ENCODE results near the gene CCDC91. TPM values are rescaled to one million over a fixed set of nuclear protein-coding genes. Genes with fewer than 3 reads are reported as not detected.
"Not testable (repeated sequence)": the region's sequence is repeated elsewhere in the genome, so short reads cannot be mapped to it uniquely, and the experiment has no call there.

Gene CCDC91
- total RNA-seq, 1 donor from 2014 or later: 23.5 TPM

DNA sequence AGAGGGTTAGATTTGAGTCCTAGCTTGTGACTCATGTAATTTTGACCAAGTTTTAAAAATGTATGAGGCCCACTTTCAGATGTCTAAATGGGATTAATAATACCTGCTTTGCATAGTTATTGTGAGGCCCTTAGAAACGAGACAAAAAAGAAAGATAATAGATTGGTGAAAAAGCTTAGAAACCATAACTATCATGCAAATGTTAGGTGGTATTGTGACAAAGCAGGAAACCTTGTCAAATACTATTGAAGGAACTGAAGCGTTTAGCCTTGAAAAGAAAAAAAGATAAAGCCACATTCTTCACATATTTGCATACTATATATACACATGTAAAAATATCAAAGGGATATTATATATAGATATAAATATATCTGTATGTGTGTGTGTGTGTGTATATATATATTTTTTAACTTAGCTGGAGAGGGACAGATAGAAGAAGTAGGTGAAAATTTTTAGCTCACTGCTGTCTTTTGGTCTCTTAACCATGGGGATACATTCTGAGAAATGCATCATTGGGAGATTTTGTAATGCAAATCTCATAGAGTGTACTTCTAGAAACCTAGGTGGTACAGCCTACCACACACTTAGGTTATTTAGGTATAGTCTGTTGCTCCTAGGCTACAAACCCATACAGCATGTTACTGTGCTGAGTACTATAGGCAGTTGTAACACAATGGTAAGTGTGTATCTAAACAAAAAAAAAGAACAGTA, 270.3 kb downstream of the CCDC91 start:
- Histone ChIP-seq H3K27me3 (ENCODE audit: control insufficient read depth, insufficient read depth, low read length) (no peaks in the 10 kb centered on the region), H3K36me3 (ENCODE audit: control insufficient read depth, insufficient read depth, low read length) (no peaks in the 10 kb centered on the region), H3K4me3 (ENCODE audit: low read depth, low read length) (no peak overlapping the region)
- TF ChIP-seq, protein P1, sequence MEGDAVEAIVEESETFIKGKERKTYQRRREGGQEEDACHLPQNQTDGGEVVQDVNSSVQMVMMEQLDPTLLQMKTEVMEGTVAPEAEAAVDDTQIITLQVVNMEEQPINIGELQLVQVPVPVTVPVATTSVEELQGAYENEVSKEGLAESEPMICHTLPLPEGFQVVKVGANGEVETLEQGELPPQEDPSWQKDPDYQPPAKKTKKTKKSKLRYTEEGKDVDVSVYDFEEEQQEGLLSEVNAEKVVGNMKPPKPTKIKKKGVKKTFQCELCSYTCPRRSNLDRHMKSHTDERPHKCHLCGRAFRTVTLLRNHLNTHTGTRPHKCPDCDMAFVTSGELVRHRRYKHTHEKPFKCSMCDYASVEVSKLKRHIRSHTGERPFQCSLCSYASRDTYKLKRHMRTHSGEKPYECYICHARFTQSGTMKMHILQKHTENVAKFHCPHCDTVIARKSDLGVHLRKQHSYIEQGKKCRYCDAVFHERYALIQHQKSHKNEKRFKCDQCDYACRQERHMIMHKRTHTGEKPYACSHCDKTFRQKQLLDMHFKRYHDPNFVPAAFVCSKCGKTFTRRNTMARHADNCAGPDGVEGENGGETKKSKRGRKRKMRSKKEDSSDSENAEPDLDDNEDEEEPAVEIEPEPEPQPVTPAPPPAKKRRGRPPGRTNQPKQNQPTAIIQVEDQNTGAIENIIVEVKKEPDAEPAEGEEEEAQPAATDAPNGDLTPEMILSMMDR (IDR thresholded peaks at IDR 0.05; ENCODE audit: insufficient read depth, low read length, poor library complexity, severe bottlenecking): no peak
- no peak for DNase-seq (ENCODE audit: low read depth)

DNA sequence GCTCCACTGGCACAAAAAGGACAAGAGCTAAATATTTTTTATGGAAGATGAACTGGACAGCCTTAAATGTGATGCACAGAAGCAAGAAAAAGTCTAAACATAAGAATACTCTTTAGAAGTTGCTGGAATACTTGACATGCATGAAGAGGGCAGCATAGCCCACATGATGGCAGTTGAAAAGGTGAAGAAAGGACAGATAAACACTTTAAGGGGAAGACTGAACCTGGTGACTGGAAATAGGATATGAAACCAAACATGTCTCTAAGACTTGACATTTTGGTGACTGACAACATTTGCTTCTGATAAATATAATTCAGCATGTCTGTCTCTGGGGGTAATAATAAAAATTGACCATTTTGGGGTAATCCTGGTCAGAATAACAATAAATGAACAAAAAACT, 273.1 kb downstream of the CCDC91 start:
- Histone ChIP-seq H3K27me3 (ENCODE audit: control insufficient read depth, insufficient read depth, low read length) (no peaks in the 10 kb centered on the region), H3K4me3 (ENCODE audit: low read depth, low read length) (no peak overlapping the region), H3K36me3 (ENCODE audit: control insufficient read depth, insufficient read depth, low read length) (no peaks in the 10 kb centered on the region)
- TF ChIP-seq, protein P1 (IDR thresholded peaks at IDR 0.05; ENCODE audit: insufficient read depth, low read length, poor library complexity, severe bottlenecking): no peak
- no peak for DNase-seq (ENCODE audit: low read depth)

DNA sequence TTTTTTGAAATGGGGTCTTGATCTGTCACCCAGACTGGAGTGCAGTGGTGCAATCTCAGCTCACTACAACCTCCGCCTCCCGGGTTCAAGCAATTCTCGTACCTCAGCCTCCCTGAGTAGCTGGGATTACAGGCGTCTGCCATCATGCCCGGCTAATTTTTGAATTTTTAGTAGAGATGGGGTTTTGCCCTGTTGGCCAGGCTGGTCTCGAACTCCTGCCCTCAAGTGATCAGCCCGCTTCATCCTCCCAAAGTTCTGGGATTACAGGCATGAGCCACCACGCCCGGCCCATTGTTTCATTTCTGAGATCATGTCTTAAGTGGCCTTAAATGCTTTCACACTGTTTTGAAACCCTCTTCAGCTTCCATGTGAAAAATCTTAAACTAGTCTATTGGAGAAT, 281.5 kb downstream of the CCDC91 start:
- DNase-seq (ENCODE audit: low read depth); H3K36me3 ChIP-seq (ENCODE audit: control insufficient read depth, insufficient read depth, low read length); H3K4me3 ChIP-seq (ENCODE audit: low read depth, low read length); H3K27me3 ChIP-seq (ENCODE audit: control insufficient read depth, insufficient read depth, low read length): not testable (repeated sequence)

DNA sequence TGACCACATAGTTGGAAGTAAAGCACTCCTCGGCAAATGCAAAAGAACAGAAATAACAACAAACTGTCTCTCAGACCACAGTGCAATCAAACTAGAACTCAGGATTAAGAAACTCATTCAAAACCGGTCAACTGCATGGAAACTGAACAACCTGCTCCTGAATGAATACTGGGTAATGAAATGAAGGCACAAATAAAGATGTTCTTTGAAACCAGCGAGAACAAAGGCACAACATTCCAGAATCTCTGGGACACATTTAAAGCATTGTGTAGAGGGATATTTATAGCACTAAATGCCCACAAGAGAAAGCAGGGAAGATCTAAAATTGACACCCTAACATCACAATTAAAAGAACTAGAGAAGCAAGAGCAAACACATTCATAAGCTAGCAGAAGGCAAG, 285.9 kb downstream of the CCDC91 start:
- H3K4me3 ChIP-seq (ENCODE audit: low read depth, low read length); H3K27me3 ChIP-seq (ENCODE audit: control insufficient read depth, insufficient read depth, low read length); H3K36me3 ChIP-seq (ENCODE audit: control insufficient read depth, insufficient read depth, low read length); DNase-seq (ENCODE audit: low read depth): not testable (repeated sequence)

DNA sequence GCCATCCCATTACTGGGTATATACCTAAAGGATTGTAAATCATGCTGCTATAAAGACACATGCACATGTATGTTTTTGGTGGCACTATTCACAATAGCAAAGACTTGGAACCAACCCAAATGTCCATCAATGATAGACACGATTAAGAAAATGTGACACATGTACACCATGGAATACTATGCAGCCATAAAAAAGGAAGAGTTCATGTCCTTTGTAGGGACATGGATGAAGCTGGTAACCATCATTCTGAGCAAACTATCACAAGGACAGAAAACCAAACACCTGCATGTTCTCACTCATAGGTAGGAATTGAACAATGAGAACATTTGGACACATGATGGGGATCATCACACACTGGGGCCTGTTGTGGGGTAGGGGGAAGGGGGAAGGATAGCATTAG, 288.8 kb downstream of the CCDC91 start:
- DNase-seq (ENCODE audit: low read depth); H3K36me3 ChIP-seq (ENCODE audit: control insufficient read depth, insufficient read depth, low read length); H3K27me3 ChIP-seq (ENCODE audit: control insufficient read depth, insufficient read depth, low read length); H3K4me3 ChIP-seq (ENCODE audit: low read depth, low read length): not testable (repeated sequence)

GRCh38 chr12:28479683-28480082, 289.4 kb downstream of the CCDC91 start:
- H3K36me3 ChIP-seq (ENCODE audit: control insufficient read depth, insufficient read depth, low read length): no peaks in the 10 kb centered on the region
- no peaks in the 10 kb centered on the region for H3K27me3 ChIP-seq (ENCODE audit: control insufficient read depth, insufficient read depth, low read length)
- TF ChIP-seq, protein P1 (IDR thresholded peaks at IDR 0.05; ENCODE audit: insufficient read depth, low read length, poor library complexity, severe bottlenecking): no peak
- H3K4me3 ChIP-seq (ENCODE audit: low read depth, low read length): no peak overlapping the region
- DNase-seq (ENCODE audit: low read depth): no peak

DNA sequence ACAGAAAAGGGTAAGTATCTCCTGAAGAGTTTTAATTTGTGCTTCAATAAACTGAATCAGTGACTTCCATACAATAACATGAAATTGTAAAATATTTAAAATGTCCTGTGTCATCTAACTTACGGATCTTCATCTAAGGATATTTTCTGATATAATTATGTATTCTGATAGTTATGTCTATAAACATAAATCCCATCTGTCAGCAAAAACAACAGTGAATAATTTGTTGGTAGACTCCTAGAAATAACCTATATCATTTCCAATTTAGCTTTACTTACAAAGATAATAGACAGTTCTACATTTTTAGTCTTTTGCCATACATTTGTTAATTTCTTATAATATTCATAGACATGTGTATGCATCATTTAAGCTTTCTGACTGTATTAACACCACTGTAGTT, 293.9 kb downstream of the CCDC91 start:
- no peak for DNase-seq (ENCODE audit: low read depth)
- TF ChIP-seq, protein P1 (IDR thresholded peaks at IDR 0.05; ENCODE audit: insufficient read depth, low read length, poor library complexity, severe bottlenecking): no peak
- H3K27me3 ChIP-seq (ENCODE audit: control insufficient read depth, insufficient read depth, low read length): no peaks in the 10 kb centered on the region
- no peak overlapping the region for H3K4me3 ChIP-seq (ENCODE audit: low read depth, low read length)
- no peaks in the 10 kb centered on the region for H3K36me3 ChIP-seq (ENCODE audit: control insufficient read depth, insufficient read depth, low read length)

Measured in kidney epithelial cell (primary cell).